Astrocyte of the spinal cord (primary cell): ENCODE measurements around the gene SASH1.

Experiments used
- DNase-seq: peaks from one replicate; pipeline ENCODE4 v3.0.0; 2011; ENCODE audit warnings: low read depth, low spot score
- H3K4me3 ChIP-seq: 2 replicates; pipeline ENCODE4 v1.5.1; 2011; ENCODE audit warnings: low read depth, mild to moderate bottlenecking, low read length, moderate library complexity
- in situ Hi-C: cut with HindIII; loops from 2 replicates; pipeline ENCODE4 v1.10.0; 2017; ENCODE audit warnings: low sequenced_read_pairs
- TF ChIP-seq, protein P1 (sequence below): IDR thresholded peaks from 2 replicates; pipeline ENCODE4 v1.5.1; 2012; ENCODE audit warnings: low read depth, mild to moderate bottlenecking, low read length, inconsistent platforms

Gene SASH1

DNA sequence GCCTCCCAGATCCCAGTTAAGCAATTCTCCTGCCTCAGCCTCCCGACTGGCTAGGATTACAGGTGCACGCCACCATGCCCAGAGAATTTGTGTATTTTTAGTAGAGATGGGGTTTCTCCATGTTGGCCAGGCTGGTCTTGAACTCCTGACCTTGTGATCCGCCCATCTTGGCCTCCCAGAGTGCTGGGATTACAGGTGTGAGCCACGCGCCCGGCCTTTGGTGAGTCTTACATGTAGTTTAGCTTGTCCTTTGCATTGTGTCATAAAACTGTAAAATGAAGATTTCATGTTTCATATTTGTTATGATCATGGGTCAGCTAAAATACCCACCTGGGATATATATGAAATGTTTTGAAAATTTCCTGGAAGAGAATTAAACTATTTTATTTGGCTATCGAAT lies 183.5 kb downstream of the SASH1 start:
- TF ChIP-seq, protein P1, sequence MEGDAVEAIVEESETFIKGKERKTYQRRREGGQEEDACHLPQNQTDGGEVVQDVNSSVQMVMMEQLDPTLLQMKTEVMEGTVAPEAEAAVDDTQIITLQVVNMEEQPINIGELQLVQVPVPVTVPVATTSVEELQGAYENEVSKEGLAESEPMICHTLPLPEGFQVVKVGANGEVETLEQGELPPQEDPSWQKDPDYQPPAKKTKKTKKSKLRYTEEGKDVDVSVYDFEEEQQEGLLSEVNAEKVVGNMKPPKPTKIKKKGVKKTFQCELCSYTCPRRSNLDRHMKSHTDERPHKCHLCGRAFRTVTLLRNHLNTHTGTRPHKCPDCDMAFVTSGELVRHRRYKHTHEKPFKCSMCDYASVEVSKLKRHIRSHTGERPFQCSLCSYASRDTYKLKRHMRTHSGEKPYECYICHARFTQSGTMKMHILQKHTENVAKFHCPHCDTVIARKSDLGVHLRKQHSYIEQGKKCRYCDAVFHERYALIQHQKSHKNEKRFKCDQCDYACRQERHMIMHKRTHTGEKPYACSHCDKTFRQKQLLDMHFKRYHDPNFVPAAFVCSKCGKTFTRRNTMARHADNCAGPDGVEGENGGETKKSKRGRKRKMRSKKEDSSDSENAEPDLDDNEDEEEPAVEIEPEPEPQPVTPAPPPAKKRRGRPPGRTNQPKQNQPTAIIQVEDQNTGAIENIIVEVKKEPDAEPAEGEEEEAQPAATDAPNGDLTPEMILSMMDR: no peak
- DNase-seq: no peak
- in situ Hi-C loops: no loop called here
- H3K4me3 ChIP-seq: no peak overlapping the region

DNA sequence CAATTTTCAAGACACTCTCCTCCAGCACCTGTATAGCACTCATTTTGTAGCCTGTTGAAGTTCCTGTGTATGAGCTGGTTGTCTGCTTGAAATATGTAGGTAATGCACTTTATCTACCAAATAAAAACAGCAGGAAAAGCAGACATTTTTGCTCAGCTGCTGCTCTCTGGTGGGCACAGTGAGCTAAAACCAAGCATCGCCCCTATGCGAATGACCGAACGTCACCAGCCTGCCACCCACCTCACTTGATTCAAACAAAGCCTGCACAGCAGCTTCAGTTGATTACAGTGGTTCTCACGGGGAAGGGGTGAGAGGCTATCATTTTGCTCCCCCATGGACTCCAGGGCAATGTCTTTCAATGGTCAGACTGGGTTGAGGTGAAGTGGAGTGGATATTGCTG lies 185.7 kb downstream of the SASH1 start:
- TF ChIP-seq, protein P1: peak; percentile 41
- no peak for DNase-seq
- H3K4me3 ChIP-seq: no peak overlapping the region
- in situ Hi-C loops: no loop called here

DNA sequence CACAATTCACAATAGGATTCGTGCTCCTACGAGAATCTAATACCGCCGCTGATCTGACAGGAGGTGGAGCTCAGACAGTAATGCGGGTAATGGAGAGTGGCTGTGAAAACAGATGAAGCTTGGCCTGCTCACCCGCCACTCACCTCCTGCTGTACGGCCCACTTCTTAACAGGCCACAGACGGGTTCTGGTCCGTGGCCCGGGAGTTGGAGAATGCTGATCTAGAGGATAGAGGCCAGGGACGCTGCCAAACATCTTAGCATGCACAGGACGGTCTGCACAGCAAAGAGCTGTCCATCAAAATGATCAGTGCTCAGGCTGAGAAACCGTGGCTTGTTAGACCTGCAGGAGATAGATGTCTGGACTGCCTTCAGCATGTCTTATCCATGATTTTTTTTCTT lies 186.4 kb downstream of the SASH1 start:
- in situ Hi-C loops: no loop called here
- no peak for DNase-seq
- H3K4me3 ChIP-seq: no peak overlapping the region
- TF ChIP-seq, protein P1: no peak

- in situ Hi-C loops: no loop called here
- peak overlapping the region; percentile 15 for H3K4me3 ChIP-seq
- TF ChIP-seq, protein P1: no peak
- DNase-seq: peak; percentile 94
These were observed 187.8 kb downstream of the SASH1 start for GRCh38 chr6:148530394-148530953.

DNA sequence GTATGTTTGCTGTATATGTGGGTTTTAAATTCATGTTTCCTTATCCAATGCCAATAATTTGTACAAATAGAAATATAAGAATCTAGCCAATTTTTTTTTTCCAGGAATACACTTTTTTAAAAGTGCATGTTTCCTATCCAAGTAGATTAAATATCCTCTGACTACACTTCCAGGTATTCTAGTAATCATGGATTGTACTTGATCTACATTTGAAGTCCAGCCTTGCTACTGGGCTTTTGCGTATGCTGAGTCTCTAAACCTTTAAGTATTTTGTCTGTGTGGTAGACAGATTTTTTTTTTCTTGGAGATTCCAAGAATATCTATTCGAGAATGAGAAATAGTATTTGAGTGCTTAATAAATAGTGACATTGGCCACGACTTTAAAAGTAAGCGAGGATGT lies 188.3 kb downstream of the SASH1 start:
- TF ChIP-seq, protein P1: no peak
- no peak overlapping the region for H3K4me3 ChIP-seq
- in situ Hi-C loops: no loop called here
- no peak for DNase-seq

DNA sequence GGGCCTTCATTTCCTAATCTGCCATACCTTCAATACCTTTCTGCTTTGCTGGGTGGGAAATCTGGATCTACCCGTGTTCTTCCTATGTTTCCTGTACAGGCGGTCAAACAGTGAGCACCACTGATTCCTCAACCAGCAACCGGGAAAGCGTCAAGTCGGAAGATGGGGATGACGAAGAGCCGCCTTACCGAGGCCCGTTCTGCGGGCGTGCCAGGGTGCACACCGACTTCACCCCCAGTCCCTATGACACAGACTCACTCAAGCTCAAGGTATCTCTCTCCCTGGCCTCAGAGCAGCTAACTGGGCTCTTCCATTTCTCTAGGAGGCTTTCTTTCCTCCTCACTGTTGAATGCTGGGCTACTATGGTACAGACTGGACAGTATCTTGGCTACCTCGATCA lies 190.1 kb downstream of the SASH1 start:
- TF ChIP-seq, protein P1: no peak
- DNase-seq: no peak
- in situ Hi-C loops: no loop called here
- H3K4me3 ChIP-seq: no peak overlapping the region
